Measurements from ENCODE around the gene MUC6. TPM values are rescaled to one million over a fixed set of nuclear protein-coding genes. Genes with fewer than 3 reads are reported as not detected.

MUC6 gene
- total and polyA plus RNA-seq, 2 of the 8 experiments (the other 6 are each of a cell fraction or from before 2014, with no cell fraction given), result not detected

GRCh38 chr11:971092-971690 lies 65.3 kb downstream of the MUC6 start:
- Histone ChIP-seq H3K18ac (ENCODE audit: extremely low read depth, low read length) (no peak overlapping the region), H3K4me2 (ENCODE audit: insufficient read depth in 1 of 2, low read depth in 2 of 2, low read length in 2 of 2) (no peak overlapping the region), H3K79me1 (ENCODE audit: low read depth, low read length) (peaks cover 12% of the 10 kb centered on the region), H2AK5ac (ENCODE audit: low read depth, low read length) (no peak overlapping the region), H2BK15ac (ENCODE audit: low read length) (no peak overlapping the region), H3K36me3 (ENCODE audit: control insufficient read depth in 2 of 4, insufficient read depth in 4 of 4, low read length in 3 of 4) (peaks cover 4 to 17% (median 14%) of the 10 kb centered on the region in 4 experiments; a peak in 5 of 8 replicates), H4K8ac (ENCODE audit: extremely low read depth, insufficient read depth, low read length) (no peak overlapping the region), H3K9ac (replicated peaks in 1 of 4; ENCODE audit: extremely low read depth in 1 of 4, low read depth in 3 of 4, low read length in 3 of 4) (no peak overlapping the region), H2BK5ac (ENCODE audit: low read depth, low read length) (no peak overlapping the region), H3K23me2 (ENCODE audit: low read depth, low read length) (0 out of 2 replicates have a peak, but pooled peaks cover 2% of the 10 kb centered on the region), H3K56ac (replicated peaks; ENCODE audit: insufficient read length, low read depth, low read length) (no peak overlapping the region), H3K23ac (ENCODE audit: insufficient read length) (no peak overlapping the region), H3K27me3 (replicated peaks in 1 of 4; ENCODE audit: control insufficient read depth in 3 of 4, extremely low read depth in 1 of 4, insufficient read depth in 3 of 4, low read length in 3 of 4) (no peaks in the 10 kb centered on the region), H3K27ac (ENCODE audit: low read depth, low read length) (no peak overlapping the region), H3K4me3 (ENCODE audit: extremely low read depth in 1 of 4, insufficient read depth in 2 of 4, low read depth in 3 of 4, low read length in 4 of 4) (no peak overlapping the region), H3K14ac (ENCODE audit: insufficient read length) (no peak overlapping the region), H4K91ac (replicated peaks; ENCODE audit: insufficient read length, low read length) (no peak overlapping the region), H3K4ac (replicated peaks; ENCODE audit: insufficient read length, low read depth, low read length) (no peak overlapping the region), H3K79me2 (ENCODE audit: control insufficient read depth in 1 of 2, insufficient read depth in 2 of 2, low read length in 2 of 2) (peaks cover 0 to 4% of the 10 kb centered on the region in 2 experiments; a peak in 1 of 4 replicates), H4K20me1 (replicated peaks in 1 of 2; ENCODE audit: control insufficient read depth in 1 of 2, insufficient read depth in 2 of 2, low read length in 2 of 2) (peaks cover 0 to 9% of the 10 kb centered on the region in 2 experiments), H3K9me3 (ENCODE audit: insufficient read depth in 2 of 2, low read depth in 1 of 2, low read length in 1 of 2) (no peaks in the 10 kb centered on the region), H2BK20ac (ENCODE audit: low read length) (no peak overlapping the region), H2BK120ac (replicated peaks; ENCODE audit: low read depth, low read length) (no peak overlapping the region), H3K4me1 (replicated peaks in 1 of 4; ENCODE audit: control insufficient read depth in 3 of 4, insufficient read depth in 4 of 4, low read length in 3 of 4) (peaks cover 0 to 2% (median 0%) of the 10 kb centered on the region in 4 experiments; a peak in 1 of 7 replicates), H2AFZ (ENCODE audit: low read length) (no peak overlapping the region), H4K5ac (ENCODE audit: insufficient read length, low read depth, low read length) (no peak overlapping the region), H2BK12ac (ENCODE audit: low read depth, low read length) (no peak overlapping the region)
- CTCF ChIA-PET (ENCODE audit: partially characterized antibody), result interaction anchor here (1.0 to 2.1 kb wide), 6 partner anchors 14 to 119 kb away, joined by 3 to 5 read pairs (median 4); no protein-coding TSS in a partner anchor
- WGBS, 2 experiments (ENCODE audit: extremely low coverage in 1 of 2, insufficient coverage in 1 of 2, insufficient read length in 1 of 2, insufficient replicate concordance in 2 of 2, low coverage in 1 of 2, low lambda C conversion rate in 2 of 2, missing lambda C conversion rate in 1 of 2), result 85% methylated on average over 12 of the region's 12 CpGs; no CpG with 5 or more reads in 1 of the 2 experiments
- FAIRE-seq (no peak), DNase-seq (ENCODE audit: low read depth in 1 of 2, low spot score in 2 of 2) (no peak)
- POLR2A ChIA-PET (ENCODE audit: partially characterized antibody), result interaction anchor here (0.9 to 1.6 kb wide), 2 partner anchors 26 to 84 kb away, joined by 3 to 6 read pairs; no protein-coding TSS in a partner anchor
- TF ChIP-seq MAFK (IDR thresholded peaks at IDR 0.05; ENCODE audit: low read depth, low read length) (no peak), SP2 (IDR thresholded peaks at IDR 0.05; ENCODE audit: low read length) (no peak), CTBP2 (IDR thresholded peaks at IDR 0.05; ENCODE audit: borderline replicate concordance, insufficient read depth, insufficient read length, low read length) (no peak), BCL11A (IDR thresholded peaks at IDR 0.05; ENCODE audit: low read depth in 2 of 2, low read length in 2 of 2) (no peak), SUZ12 (IDR thresholded peaks at IDR 0.05; ENCODE audit: low read length) (no peak), SP1 (IDR thresholded peaks at IDR 0.05; ENCODE audit: low read depth, low read length) (no peak), ATF3 (IDR thresholded peaks at IDR 0.05; ENCODE audit: insufficient read depth, low read depth, low read length) (no peak), RXRA (IDR thresholded peaks at IDR 0.05; ENCODE audit: insufficient read depth, low read depth, low read length) (no peak), SP4 (IDR thresholded peaks at IDR 0.05; ENCODE audit: low read length) (no peak), RNF2 (IDR thresholded peaks at IDR 0.05; ENCODE audit: borderline replicate concordance, low read depth, low read length, missing control alignments, poor library complexity, severe bottlenecking) (no peak), NRF1 (IDR thresholded peaks at IDR 0.05; ENCODE audit: low read depth, low read length) (no peak), KDM1A (IDR thresholded peaks at IDR 0.05; ENCODE audit: borderline replicate concordance, low read length) (no peak)

All from H1 (cell line).